ENCODE data around the gene PRSS56.

The PRSS56 gene

GRCh38 chr2:232539298-232540231, 19.4 kb downstream of the PRSS56 start, which contains the start of gene CHRNG:
Gene CHRNG (plus strand): TSS chr2:232539692. CDS start chr2:232539748, 56 bp downstream.
- no peak within 1 kb of the TSS for H2BK12ac ChIP-seq (ENCODE audit: low read length in 2 of 2)
- no peak for DNase-seq
- H3K27ac ChIP-seq (ENCODE audit: low read length, poor library complexity, severe bottlenecking): no peak within 1 kb of the TSS
- peak within 1 kb of the TSS; percentile 27 for H2BK15ac ChIP-seq (ENCODE audit: low read depth, poor library complexity, severe bottlenecking)
- peak within 1 kb of the TSS in 1 of 2 experiments; percentile 19 for H3K14ac ChIP-seq (ENCODE audit: low read length in 2 of 2)
- H4K91ac ChIP-seq (ENCODE audit: low read length): peak within 1 kb of the TSS; percentile 11
- peaks cover 7% of the 10 kb centered on the region for H3K79me1 ChIP-seq (replicated peaks; ENCODE audit: low read length, poor library complexity, severe bottlenecking)
- H3K4me1 ChIP-seq (ENCODE audit: control insufficient read depth, insufficient read depth, low read depth, low read length): peaks cover 6% of the 10 kb centered on the region
- H2BK120ac ChIP-seq (ENCODE audit: low read depth, low read length): no peak within 1 kb of the TSS
- H3K27me3 ChIP-seq (ENCODE audit: control insufficient read depth in 1 of 2, insufficient read depth in 1 of 2, low read length in 2 of 2): peaks cover 21 to 53% of the 10 kb centered on the region in 2 experiments
- H3K4me3 ChIP-seq (ENCODE audit: insufficient read depth in 1 of 2, low read depth in 1 of 2, low read length in 2 of 2): no peak within 1 kb of the TSS
- H3K4me2 ChIP-seq (ENCODE audit: low read length, poor library complexity, severe bottlenecking): no peak within 1 kb of the TSS
- H2AFZ ChIP-seq (ENCODE audit: low read depth, low read length): no peak within 1 kb of the TSS
- no peak within 1 kb of the TSS for H2AK5ac ChIP-seq (ENCODE audit: low read length, severe bottlenecking)
- H4K8ac ChIP-seq (ENCODE audit: low read length): no peak within 1 kb of the TSS
- H3K18ac ChIP-seq (ENCODE audit: low read depth in 1 of 2, low read length in 2 of 2): no peak within 1 kb of the TSS
- H3K9me3 ChIP-seq (ENCODE audit: control insufficient read depth, low read length): peaks cover 11% of the 10 kb centered on the region
- H3K23ac ChIP-seq (ENCODE audit: low read length in 2 of 2): no peak within 1 kb of the TSS
- peaks cover 0 to 14% of the 10 kb centered on the region in 2 experiments for H3K36me3 ChIP-seq (ENCODE audit: control insufficient read depth in 1 of 2, insufficient read depth in 2 of 2, low read depth in 1 of 2, low read length in 2 of 2)
- 89% methylated on average over 14 of the region's 23 CpGs for WGBS
- no peak within 1 kb of the TSS for H3K9ac ChIP-seq (ENCODE audit: low read length)
- no peak within 1 kb of the TSS for H2BK5ac ChIP-seq (ENCODE audit: low read depth, low read length, poor library complexity, severe bottlenecking)
- no peak within 1 kb of the TSS for H3K4ac ChIP-seq (ENCODE audit: low read depth in 1 of 2, low read length in 2 of 2)

- H2BK15ac ChIP-seq (ENCODE audit: low read depth, poor library complexity, severe bottlenecking): no peak overlapping the region
Observed at GRCh38 chr2:232540441-232541041, 20.4 kb downstream of the PRSS56 start.

GRCh38 chr2:232541195-232541960, 21.2 kb downstream of the PRSS56 start:
- Histone ChIP-seq H3K9ac (ENCODE audit: low read length) (no peak overlapping the region), H3K79me1 (replicated peaks; ENCODE audit: low read length, poor library complexity, severe bottlenecking) (peaks cover 20% of the 10 kb centered on the region), H4K91ac (ENCODE audit: low read length) (no peak overlapping the region), H3K36me3 (ENCODE audit: control insufficient read depth in 1 of 2, insufficient read depth in 2 of 2, low read depth in 1 of 2, low read length in 2 of 2) (peaks cover under 1 to 22% of the 10 kb centered on the region in 2 experiments), H2BK15ac (ENCODE audit: low read depth, poor library complexity, severe bottlenecking) (no peak overlapping the region), H3K4me3 (ENCODE audit: insufficient read depth in 1 of 2, low read depth in 1 of 2, low read length in 2 of 2) (no peak overlapping the region), H3K18ac (ENCODE audit: low read depth in 1 of 2, low read length in 2 of 2) (no peak overlapping the region), H2AFZ (ENCODE audit: low read depth, low read length) (no peak overlapping the region), H3K9me3 (ENCODE audit: control insufficient read depth, low read length) (peaks cover 2% of the 10 kb centered on the region), H3K14ac (ENCODE audit: low read length in 2 of 2) (no peak overlapping the region), H3K4me1 (ENCODE audit: control insufficient read depth, insufficient read depth, low read depth, low read length) (peaks cover 8% of the 10 kb centered on the region), H2AK5ac (ENCODE audit: low read length, severe bottlenecking) (no peak overlapping the region), H3K4me2 (ENCODE audit: low read length, poor library complexity, severe bottlenecking) (no peak overlapping the region), H3K4ac (ENCODE audit: low read depth in 1 of 2, low read length in 2 of 2) (no peak overlapping the region), H3K27me3 (ENCODE audit: control insufficient read depth in 1 of 2, insufficient read depth in 1 of 2, low read length in 2 of 2) (peaks cover 17 to 43% of the 10 kb centered on the region in 2 experiments), H3K27ac (ENCODE audit: low read length, poor library complexity, severe bottlenecking) (no peak overlapping the region), H3K23ac (ENCODE audit: low read length in 2 of 2) (no peak overlapping the region), H2BK12ac (ENCODE audit: low read length in 2 of 2) (no peak overlapping the region), H4K8ac (ENCODE audit: low read length) (no peak overlapping the region), H2BK120ac (ENCODE audit: low read depth, low read length) (no peak overlapping the region), H2BK5ac (ENCODE audit: low read depth, low read length, poor library complexity, severe bottlenecking) (no peak overlapping the region)
- 94% methylated on average over 13 of the region's 19 CpGs for WGBS
- DNase-seq: no peak

More at GRCh38 chr2:232540441-232541041, 20.4 kb downstream of the PRSS56 start:
- H2AFZ ChIP-seq (ENCODE audit: low read depth, low read length): no peak overlapping the region
- no peak overlapping the region for H3K4ac ChIP-seq (ENCODE audit: low read depth in 1 of 2, low read length in 2 of 2)
- no peak overlapping the region for H3K27ac ChIP-seq (ENCODE audit: low read length, poor library complexity, severe bottlenecking)
- peak overlapping the region; percentile 11 for H4K91ac ChIP-seq (ENCODE audit: low read length)
- H3K18ac ChIP-seq (ENCODE audit: low read depth in 1 of 2, low read length in 2 of 2): no peak overlapping the region
- H3K23ac ChIP-seq (ENCODE audit: low read length in 2 of 2): no peak overlapping the region
- peaks cover 0 to 17% of the 10 kb centered on the region in 2 experiments for H3K36me3 ChIP-seq (ENCODE audit: control insufficient read depth in 1 of 2, insufficient read depth in 2 of 2, low read depth in 1 of 2, low read length in 2 of 2)
- no peak overlapping the region for H3K4me3 ChIP-seq (ENCODE audit: insufficient read depth in 1 of 2, low read depth in 1 of 2, low read length in 2 of 2)
- no peak for DNase-seq
- H4K8ac ChIP-seq (ENCODE audit: low read length): no peak overlapping the region
- no peak overlapping the region for H3K14ac ChIP-seq (ENCODE audit: low read length in 2 of 2)
- no peak overlapping the region for H2BK5ac ChIP-seq (ENCODE audit: low read depth, low read length, poor library complexity, severe bottlenecking)
- H3K9ac ChIP-seq (ENCODE audit: low read length): no peak overlapping the region
- H2BK12ac ChIP-seq (ENCODE audit: low read length in 2 of 2): no peak overlapping the region
- H3K4me1 ChIP-seq (ENCODE audit: control insufficient read depth, insufficient read depth, low read depth, low read length): peaks cover 7% of the 10 kb centered on the region
- peaks cover 13% of the 10 kb centered on the region for H3K79me1 ChIP-seq (replicated peaks; ENCODE audit: low read length, poor library complexity, severe bottlenecking)
- H3K27me3 ChIP-seq (ENCODE audit: control insufficient read depth in 1 of 2, insufficient read depth in 1 of 2, low read length in 2 of 2): peaks cover 21 to 47% of the 10 kb centered on the region in 2 experiments
- H2BK120ac ChIP-seq (ENCODE audit: low read depth, low read length): no peak overlapping the region
- H3K4me2 ChIP-seq (ENCODE audit: low read length, poor library complexity, severe bottlenecking): no peak overlapping the region
- H3K9me3 ChIP-seq (ENCODE audit: control insufficient read depth, low read length): peaks cover 11% of the 10 kb centered on the region
- 96% methylated on average over 16 of the region's 17 CpGs for WGBS
- H2AK5ac ChIP-seq (ENCODE audit: low read length, severe bottlenecking): no peak overlapping the region
